Measurements from ENCODE around the gene PADI3.

Gene PADI3

GRCh38 chr1:17243274-17243673 is 5.6 kb upstream of the PADI3 start:
- no peak for DNase-seq

GRCh38 chr1:17244821-17245740 is 3.8 kb upstream of the PADI3 start:
- no peak for DNase-seq

GRCh38 chr1:17245816-17246325 is 3.0 kb upstream of the PADI3 start:
- DNase-seq = no peak

GRCh38 chr1:17246971-17247370 is 1.9 kb upstream of the PADI3 start:
- no peak for DNase-seq

GRCh38 chr1:17250601-17251000 is 1.7 kb downstream of the PADI3 start:
- no peak for DNase-seq

- no peak for DNase-seq
Observed at GRCh38 chr1:17251246-17251645, 2.3 kb downstream of the PADI3 start.

- DNase-seq = no peak
Observed at GRCh38 chr1:17251701-17252376, 2.9 kb downstream of the PADI3 start.

- DNase-seq = no peak
Observed at GRCh38 chr1:17255336-17255735, 6.4 kb downstream of the PADI3 start.

- DNase-seq = no peak
Observed at GRCh38 chr1:17258116-17258757, 9.3 kb downstream of the PADI3 start.

- DNase-seq = no peak
Observed at GRCh38 chr1:17258758-17259130, 9.8 kb downstream of the PADI3 start.

- DNase-seq = no peak
Observed at GRCh38 chr1:17259233-17259873, 10.5 kb downstream of the PADI3 start.

GRCh38 chr1:17260264-17260663 is 11.4 kb downstream of the PADI3 start:
- DNase-seq = no peak

GRCh38 chr1:17260738-17261137 is 11.8 kb downstream of the PADI3 start:
- no peak for DNase-seq

- DNase-seq = no peak
Observed at GRCh38 chr1:17263936-17264335, 15.0 kb downstream of the PADI3 start.

GRCh38 chr1:17264470-17264869 is 15.6 kb downstream of the PADI3 start:
- DNase-seq = no peak

GRCh38 chr1:17265162-17265561 is 16.3 kb downstream of the PADI3 start:
- DNase-seq = no peak

- no peak for DNase-seq
Observed at GRCh38 chr1:17265950-17266349, 17.1 kb downstream of the PADI3 start.

GRCh38 chr1:17270891-17271765 is 22.2 kb downstream of the PADI3 start:
- DNase-seq = no peak

GRCh38 chr1:17272066-17272465 is 23.2 kb downstream of the PADI3 start:
- no peak for DNase-seq

GRCh38 chr1:17272646-17273045 is 23.7 kb downstream of the PADI3 start:
- no peak for DNase-seq

- no peak for DNase-seq
Observed at GRCh38 chr1:17273096-17273495, 24.2 kb downstream of the PADI3 start.
